Parathyroid adenoma (tissue), 2 donors: ENCODE results near the gene CACNA1B.

Experiments used
- H2AFZ ChIP-seq: fragments of 300-600 bp; sonication (generic); one replicate; pipeline ENCODE4 v1.7.0; 2017; ENCODE audit warnings: antibody characterized with exemption, mild to moderate bottlenecking
- H3K27ac ChIP-seq: fragments of 300-600 bp; sonication (generic); one replicate; pipeline ENCODE4 v1.7.0; 2017
- H3K27me3 ChIP-seq: fragments of 300-600 bp; sonication (generic); one replicate; pipeline ENCODE4 v1.7.0; 2017; ENCODE audit warnings: low read length; ENCODE audit not compliant: control insufficient read depth, insufficient read depth
- H3K36me3 ChIP-seq: fragments of 300-600 bp; sonication (generic); one replicate; pipeline ENCODE4 v1.7.0; 2017; ENCODE audit warnings: low read length; ENCODE audit not compliant: control insufficient read depth, insufficient read depth
- H3K4me1 ChIP-seq: fragments of 300-600 bp; sonication (generic); one replicate; pipeline ENCODE4 v1.7.0; 2017; ENCODE audit warnings: control low read depth
- H3K4me2 ChIP-seq: fragments of 300-600 bp; sonication (generic); one replicate; pipeline ENCODE4 v1.7.0; 2017; ENCODE audit warnings: low read length
- H3K4me3 ChIP-seq: fragments of 300-600 bp; sonication (generic); one replicate; pipeline ENCODE4 v1.7.0; 2017; ENCODE audit warnings: low read depth, low read length
- H3K79me2 ChIP-seq: fragments of 300-600 bp; sonication (generic); one replicate; pipeline ENCODE4 v1.7.0; 2017; ENCODE audit warnings: control low read depth
- H3K9ac ChIP-seq: fragments of 300-600 bp; sonication (generic); one replicate; pipeline ENCODE4 v1.7.0; 2017; ENCODE audit warnings: mild to moderate bottlenecking
- H3K9me3 ChIP-seq: fragments of 300-600 bp; sonication (generic); one replicate; pipeline ENCODE4 v1.7.0; 2017; ENCODE audit warnings: low read length; ENCODE audit not compliant: control insufficient read depth
- CTCF ChIP-seq: fragments of 300-600 bp; sonication (generic); IDR thresholded peaks from one replicate; pipeline ENCODE4 v1.7.0; 2017; ENCODE audit warnings: antibody characterized with exemption, mild to moderate bottlenecking
- donor health status: primary hyperparathyroidism.

CACNA1B gene

GRCh38 chr9:137891588-137892423 lies 14.2 kb downstream of the CACNA1B start:
- H3K36me3 ChIP-seq, result no peaks in the 10 kb centered on the region

GRCh38 chr9:137892424-137893191 lies 15.0 kb downstream of the CACNA1B start:
- Histone ChIP-seq H3K27ac (no peak overlapping the region), H3K4me2 (no peak overlapping the region), H3K79me2 (no peaks in the 10 kb centered on the region), H3K27me3 (no peaks in the 10 kb centered on the region), H3K4me1 (no peaks in the 10 kb centered on the region), H2AFZ (no peak overlapping the region), H3K36me3 (no peaks in the 10 kb centered on the region), H3K4me3 (no peak overlapping the region), H3K9ac (no peak overlapping the region), H3K9me3 (no peaks in the 10 kb centered on the region)
- TF ChIP-seq CTCF, result no peak

More at GRCh38 chr9:137891588-137892423, 14.2 kb downstream of the CACNA1B start:
- Histone ChIP-seq H3K27ac (no peak overlapping the region), H2AFZ (no peak overlapping the region), H3K9me3 (no peaks in the 10 kb centered on the region), H3K9ac (no peak overlapping the region), H3K4me1 (no peaks in the 10 kb centered on the region), H3K27me3 (no peaks in the 10 kb centered on the region), H3K4me2 (no peak overlapping the region), H3K4me3 (no peak overlapping the region), H3K79me2 (no peaks in the 10 kb centered on the region)
- no peak for TF ChIP-seq CTCF

GRCh38 chr9:137893670-137894069 lies 16.1 kb downstream of the CACNA1B start:
- Histone ChIP-seq H2AFZ (no peak overlapping the region), H3K27ac (no peak overlapping the region), H3K9me3 (no peaks in the 10 kb centered on the region), H3K4me2 (no peak overlapping the region), H3K79me2 (no peaks in the 10 kb centered on the region), H3K4me1 (no peaks in the 10 kb centered on the region), H3K27me3 (no peaks in the 10 kb centered on the region), H3K36me3 (no peaks in the 10 kb centered on the region), H3K4me3 (no peak overlapping the region), H3K9ac (no peak overlapping the region)
- no peak for TF ChIP-seq CTCF

GRCh38 chr9:137899551-137900360 lies 22.2 kb downstream of the CACNA1B start:
- Histone ChIP-seq H3K4me1 (no peaks in the 10 kb centered on the region), H3K4me2 (no peak overlapping the region), H3K4me3 (no peak overlapping the region), H2AFZ (no peak overlapping the region), H3K27me3 (no peaks in the 10 kb centered on the region), H3K36me3 (no peaks in the 10 kb centered on the region), H3K79me2 (no peaks in the 10 kb centered on the region), H3K9ac (no peak overlapping the region), H3K9me3 (no peaks in the 10 kb centered on the region), H3K27ac (no peak overlapping the region)
- no peak for TF ChIP-seq CTCF
